Fibroblast of lung (primary cell): ENCODE measurements around the gene SHISAL1.

Experiments
- EZH2 ChIP-seq: IDR thresholded peaks from 2 replicates; pipeline ENCODE4 v1.5.1; 2012; ENCODE audit warnings: low read length, control low read depth, mild to moderate bottlenecking; ENCODE audit errors: missing control alignments
- TF ChIP-seq, protein P1 (sequence below), 2 donors: IDR thresholded peaks in 1 of 2; conservative IDR thresholded peaks in 1 of 2; 1 replicate in 1 of 2; 2 replicates in 1 of 2; pipeline ENCODE4 v1.5.1; 2011 to 2012; ENCODE audit warnings: low read length in 2 of 2, control low read depth in 1 of 2, inconsistent platforms in 1 of 2, low read depth in 1 of 2, mild to moderate bottlenecking in 1 of 2

DNA sequence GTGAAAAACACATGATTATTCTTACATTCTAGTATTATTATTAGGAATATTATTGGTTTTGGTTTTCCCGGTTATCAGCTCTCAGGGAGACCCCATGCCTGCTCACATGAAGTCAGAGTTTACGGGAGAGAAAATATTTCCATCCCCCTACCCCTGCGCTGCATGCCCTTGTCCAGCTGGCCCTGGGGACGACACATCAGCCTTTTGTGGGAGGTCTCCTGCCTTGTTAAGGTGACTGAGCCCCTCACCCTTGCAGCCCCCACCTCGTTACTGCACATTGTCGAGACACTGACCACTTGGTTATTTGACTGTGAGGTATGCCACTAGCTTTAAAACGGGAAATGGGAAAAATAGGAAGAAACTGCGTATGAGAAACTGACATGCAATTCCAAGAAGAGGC is 69.0 kb downstream of the SHISAL1 start:
- TF ChIP-seq, protein P1, sequence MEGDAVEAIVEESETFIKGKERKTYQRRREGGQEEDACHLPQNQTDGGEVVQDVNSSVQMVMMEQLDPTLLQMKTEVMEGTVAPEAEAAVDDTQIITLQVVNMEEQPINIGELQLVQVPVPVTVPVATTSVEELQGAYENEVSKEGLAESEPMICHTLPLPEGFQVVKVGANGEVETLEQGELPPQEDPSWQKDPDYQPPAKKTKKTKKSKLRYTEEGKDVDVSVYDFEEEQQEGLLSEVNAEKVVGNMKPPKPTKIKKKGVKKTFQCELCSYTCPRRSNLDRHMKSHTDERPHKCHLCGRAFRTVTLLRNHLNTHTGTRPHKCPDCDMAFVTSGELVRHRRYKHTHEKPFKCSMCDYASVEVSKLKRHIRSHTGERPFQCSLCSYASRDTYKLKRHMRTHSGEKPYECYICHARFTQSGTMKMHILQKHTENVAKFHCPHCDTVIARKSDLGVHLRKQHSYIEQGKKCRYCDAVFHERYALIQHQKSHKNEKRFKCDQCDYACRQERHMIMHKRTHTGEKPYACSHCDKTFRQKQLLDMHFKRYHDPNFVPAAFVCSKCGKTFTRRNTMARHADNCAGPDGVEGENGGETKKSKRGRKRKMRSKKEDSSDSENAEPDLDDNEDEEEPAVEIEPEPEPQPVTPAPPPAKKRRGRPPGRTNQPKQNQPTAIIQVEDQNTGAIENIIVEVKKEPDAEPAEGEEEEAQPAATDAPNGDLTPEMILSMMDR (conservative IDR thresholded peaks at IDR 0.05 in 1 of 2, IDR thresholded peaks at IDR 0.05 in 1 of 2; ENCODE audit: low read depth in 1 of 2, low read length in 2 of 2) = no peak
- TF ChIP-seq EZH2 = no peak
